Effector memory CD4-positive, alpha-beta T cell (primary cell): ENCODE measurements around the gene HIVEP3.

Source experiments
- DNase-seq, 3 donors: peaks; one replicate each; pipeline ENCODE4 v3.0.0-alpha.2; 2020
- H3K27ac ChIP-seq: 2 replicates; pipeline ENCODE4 v1.7.0; 2013; ENCODE audit warnings: mild to moderate bottlenecking, low read length, moderate library complexity; ENCODE audit not compliant: insufficient read depth, poor library complexity, severe bottlenecking
- H3K27me3 ChIP-seq: replicated peaks from 2 replicates; pipeline ENCODE4 v1.7.0; 2013; ENCODE audit warnings: mild to moderate bottlenecking, low read length; ENCODE audit not compliant: insufficient read depth, control insufficient read depth, poor library complexity, severe bottlenecking
- H3K36me3 ChIP-seq: 2 replicates; pipeline ENCODE4 v1.7.0; 2013; ENCODE audit warnings: mild to moderate bottlenecking, low read length, moderate library complexity; ENCODE audit not compliant: control insufficient read depth, insufficient read depth
- H3K4me1 ChIP-seq: 2 replicates; pipeline ENCODE4 v1.7.0; 2013; ENCODE audit warnings: low read length, mild to moderate bottlenecking; ENCODE audit not compliant: control insufficient read depth, insufficient read depth, poor library complexity, severe bottlenecking
- H3K4me3 ChIP-seq: 2 replicates; pipeline ENCODE4 v1.7.0; 2013; ENCODE audit warnings: low read length, low read depth, mild to moderate bottlenecking; ENCODE audit not compliant: insufficient read depth, poor library complexity, severe bottlenecking
- H3K9me3 ChIP-seq: 2 replicates; pipeline ENCODE4 v1.7.0; 2013; ENCODE audit warnings: mild to moderate bottlenecking, low read length, moderate library complexity; ENCODE audit not compliant: control insufficient read depth

HIVEP3 gene

DNA sequence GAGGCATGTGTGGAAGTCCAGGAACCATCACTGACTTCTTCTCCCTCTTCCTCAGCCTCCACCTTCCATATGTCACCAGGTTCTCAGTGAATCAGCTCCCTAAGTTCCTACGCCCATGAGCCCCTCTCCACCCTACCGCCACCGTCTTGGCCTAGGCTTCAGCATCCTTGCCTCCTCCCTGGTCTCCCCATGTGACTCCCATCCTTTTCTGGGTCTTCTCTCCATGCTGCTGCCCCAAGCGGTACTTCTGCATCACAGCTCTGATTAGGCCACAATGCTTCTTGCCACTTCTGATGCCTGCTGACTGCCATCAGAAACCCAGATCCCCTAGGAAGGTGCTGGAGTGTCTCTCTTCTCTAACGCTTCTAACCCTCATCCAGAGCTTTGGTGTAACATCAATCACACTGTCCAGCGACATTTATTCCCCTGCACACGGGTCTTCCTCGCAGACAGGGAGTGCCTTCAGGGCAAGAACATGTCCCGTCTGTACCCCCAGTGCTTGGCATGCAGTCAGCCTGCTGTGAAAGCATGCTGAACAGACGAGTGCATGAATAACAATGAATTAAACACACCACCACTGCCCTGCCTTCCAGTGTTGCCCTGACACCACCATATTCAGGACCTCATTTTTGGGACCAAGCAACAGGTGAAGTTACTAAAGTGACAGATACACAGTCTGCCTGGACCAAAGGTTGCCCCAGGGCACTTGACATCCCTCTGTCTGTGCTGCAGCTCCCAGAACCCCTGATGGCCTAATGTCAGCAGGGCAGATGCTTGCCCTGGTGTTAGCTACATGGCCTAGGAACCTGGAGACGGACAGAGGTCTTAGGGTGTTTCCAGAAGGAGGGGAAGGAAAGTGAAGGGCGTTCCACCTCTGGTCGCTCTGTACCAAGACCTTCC is 275.6 kb downstream of the HIVEP3 start:
- H3K4me3 ChIP-seq: no peak overlapping the region
- no peaks in the 10 kb centered on the region for H3K27me3 ChIP-seq
- no peaks in the 10 kb centered on the region for H3K9me3 ChIP-seq
- no peak for DNase-seq
- no peak overlapping the region for H3K27ac ChIP-seq
- H3K36me3 ChIP-seq: peaks cover 4% of the 10 kb centered on the region
- peaks cover 7% of the 10 kb centered on the region for H3K4me1 ChIP-seq

DNA sequence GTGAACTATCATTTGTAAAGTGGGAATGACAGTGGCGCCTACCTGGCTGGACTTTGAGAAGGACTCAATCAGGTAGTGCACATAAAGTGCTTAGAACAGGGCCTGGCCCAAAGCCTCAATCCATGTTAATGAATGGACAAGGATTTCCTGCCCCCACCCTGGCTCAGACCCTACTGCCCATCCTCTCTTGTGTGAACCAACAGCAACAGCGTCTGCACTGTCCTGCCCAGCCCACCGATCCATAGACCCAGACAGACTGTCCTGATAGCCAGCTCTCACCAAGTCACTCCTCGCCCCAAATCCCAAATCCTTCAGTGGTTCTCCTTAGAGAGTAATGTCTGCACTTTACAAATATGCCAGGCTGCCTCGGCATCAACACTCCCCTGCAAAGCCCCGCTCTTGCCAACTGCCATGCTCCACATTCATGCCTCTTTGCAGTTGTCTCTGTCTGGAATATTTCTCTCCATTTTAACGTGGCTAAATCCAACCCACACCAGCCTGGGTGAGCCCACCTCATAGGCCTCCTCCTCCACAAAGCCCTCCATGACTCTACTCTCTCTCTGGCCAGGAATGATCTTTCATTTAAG is 276.7 kb downstream of the HIVEP3 start:
- Histone ChIP-seq H3K9me3 (no peaks in the 10 kb centered on the region), H3K27ac (no peak overlapping the region), H3K4me1 (peaks cover 7% of the 10 kb centered on the region), H3K4me3 (no peak overlapping the region), H3K36me3 (peaks cover 4% of the 10 kb centered on the region), H3K27me3 (no peaks in the 10 kb centered on the region)
- DNase-seq: no peak

DNA sequence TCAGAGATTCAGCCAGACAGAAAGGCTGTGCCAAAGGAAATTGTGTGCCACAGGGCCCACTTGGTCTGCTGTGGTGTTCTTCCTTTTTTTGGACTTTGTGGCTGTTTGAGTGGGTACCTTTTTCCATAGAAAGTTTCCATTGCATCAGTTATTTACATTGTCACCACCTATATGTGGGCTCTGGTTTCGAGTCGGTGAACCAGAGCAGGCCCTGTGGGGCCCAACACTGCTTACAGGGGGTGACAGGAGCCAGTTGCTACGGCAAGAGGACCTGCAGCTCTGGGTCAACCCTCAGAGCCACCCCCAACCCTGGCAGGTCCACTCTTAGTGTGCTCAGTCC is 277.3 kb downstream of the HIVEP3 start:
- no peak for DNase-seq
- no peaks in the 10 kb centered on the region for H3K27me3 ChIP-seq
- H3K9me3 ChIP-seq: no peaks in the 10 kb centered on the region
- no peak overlapping the region for H3K4me3 ChIP-seq
- no peak overlapping the region for H3K27ac ChIP-seq
- H3K4me1 ChIP-seq: peaks cover 7% of the 10 kb centered on the region
- peaks cover 4% of the 10 kb centered on the region for H3K36me3 ChIP-seq

DNA sequence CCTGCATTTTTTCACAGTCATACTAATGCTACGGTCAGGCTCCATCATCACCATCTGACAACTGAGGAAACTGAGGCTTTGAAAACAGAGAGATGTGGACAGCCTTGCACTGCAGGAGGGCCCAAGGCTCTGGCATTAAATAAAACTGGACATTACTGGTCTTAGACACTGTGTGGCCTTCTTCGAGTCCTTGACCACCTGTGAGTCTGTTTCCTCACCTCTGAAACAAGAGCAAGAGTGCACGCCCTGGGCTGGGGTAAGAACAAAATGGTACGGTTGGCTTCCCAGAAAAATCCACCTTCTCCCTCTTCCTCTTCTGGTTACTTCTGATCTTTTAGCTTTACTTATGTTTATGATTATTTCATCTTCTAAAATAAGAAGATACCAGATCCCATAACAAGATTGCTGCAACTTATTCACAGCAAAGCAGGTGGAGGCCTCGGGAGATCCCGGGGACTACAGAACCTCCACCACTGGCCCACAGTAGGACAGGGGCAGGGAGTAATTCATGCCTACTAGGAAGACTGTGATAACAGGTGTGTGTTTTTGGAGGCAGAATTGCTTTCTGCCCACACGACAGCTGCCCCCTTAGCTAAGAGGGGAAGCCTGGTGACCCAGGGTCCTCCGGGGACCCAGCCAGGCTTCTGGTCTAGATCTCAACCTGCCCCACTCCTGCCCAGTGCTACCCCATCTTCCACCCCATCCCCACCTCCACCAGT is 277.8 kb downstream of the HIVEP3 start:
- Histone ChIP-seq H3K9me3 (no peaks in the 10 kb centered on the region), H3K4me3 (no peak overlapping the region), H3K4me1 (peaks cover 7% of the 10 kb centered on the region), H3K36me3 (peaks cover 3% of the 10 kb centered on the region), H3K27ac (no peak overlapping the region), H3K27me3 (no peaks in the 10 kb centered on the region)
- no peak for DNase-seq

DNA sequence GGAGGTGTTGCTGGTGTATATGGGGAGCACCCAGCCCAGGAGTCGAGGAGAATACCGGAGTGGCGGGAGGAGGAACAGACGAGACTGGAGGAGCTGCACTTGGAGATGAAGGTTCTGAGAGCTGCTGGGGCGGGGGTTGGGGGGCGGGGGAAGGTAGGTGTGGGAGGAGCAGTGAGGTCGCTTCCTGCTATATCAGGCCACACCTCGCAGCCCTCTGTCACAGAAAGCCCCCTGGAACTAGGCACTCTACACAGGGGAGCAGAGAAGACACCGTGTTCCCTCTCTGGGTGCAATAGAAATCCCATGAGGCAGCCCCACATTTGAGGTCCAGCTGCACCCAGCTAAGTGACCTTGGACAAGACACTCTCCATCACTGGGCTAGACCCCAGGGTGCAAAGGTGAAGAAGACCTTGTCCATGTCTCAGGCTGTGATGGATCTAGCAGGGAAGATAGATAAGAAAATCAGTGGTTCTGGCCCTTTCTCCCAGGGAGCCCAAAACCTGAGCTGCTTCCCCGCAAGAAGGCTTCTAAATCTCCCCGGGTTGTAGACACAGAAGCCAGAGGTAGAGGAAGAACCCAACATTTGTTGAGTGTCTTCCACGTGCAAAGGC is 278.5 kb downstream of the HIVEP3 start:
- no peak overlapping the region for H3K4me3 ChIP-seq

DNA sequence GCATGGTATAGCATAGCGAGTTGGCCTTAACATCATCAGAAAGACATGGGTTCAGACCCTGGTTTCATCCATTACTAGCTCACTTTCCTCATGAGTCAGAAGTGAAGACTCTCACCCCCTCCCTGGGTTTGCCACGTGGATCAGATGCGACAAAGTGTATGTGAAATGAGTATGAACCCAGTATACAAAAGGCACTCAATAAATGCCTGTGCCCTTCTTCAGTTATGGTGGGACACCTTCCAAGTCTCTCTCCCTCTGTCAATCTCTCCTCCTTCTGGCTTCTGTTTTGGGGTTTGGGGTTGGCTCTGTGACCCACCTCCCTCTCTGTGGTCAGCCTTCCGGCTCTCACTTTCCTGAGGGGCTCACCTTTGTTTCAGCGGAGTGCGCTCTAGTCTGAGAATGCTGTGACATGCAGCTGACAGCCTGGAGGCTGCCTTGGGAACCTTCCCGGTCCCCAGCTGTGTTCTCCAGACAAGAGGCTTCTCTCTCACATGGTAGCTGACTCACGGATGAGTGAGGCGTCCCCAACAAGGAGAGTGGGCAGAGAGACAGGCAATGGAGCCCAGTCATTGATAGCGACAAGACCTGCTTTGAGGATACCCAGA is 279.3 kb downstream of the HIVEP3 start:
- Histone ChIP-seq H3K36me3 (no peaks in the 10 kb centered on the region), H3K27me3 (no peaks in the 10 kb centered on the region), H3K27ac (no peak overlapping the region), H3K4me3 (no peak overlapping the region), H3K4me1 (peaks cover 7% of the 10 kb centered on the region), H3K9me3 (no peaks in the 10 kb centered on the region)
- DNase-seq: no peak

More for the DNA sequence above, 278.5 kb downstream of the HIVEP3 start:
- Histone ChIP-seq H3K9me3 (no peaks in the 10 kb centered on the region), H3K27me3 (no peaks in the 10 kb centered on the region), H3K4me1 (peaks cover 7% of the 10 kb centered on the region), H3K27ac (no peak overlapping the region), H3K36me3 (no peaks in the 10 kb centered on the region)
- DNase-seq: no peak

DNA sequence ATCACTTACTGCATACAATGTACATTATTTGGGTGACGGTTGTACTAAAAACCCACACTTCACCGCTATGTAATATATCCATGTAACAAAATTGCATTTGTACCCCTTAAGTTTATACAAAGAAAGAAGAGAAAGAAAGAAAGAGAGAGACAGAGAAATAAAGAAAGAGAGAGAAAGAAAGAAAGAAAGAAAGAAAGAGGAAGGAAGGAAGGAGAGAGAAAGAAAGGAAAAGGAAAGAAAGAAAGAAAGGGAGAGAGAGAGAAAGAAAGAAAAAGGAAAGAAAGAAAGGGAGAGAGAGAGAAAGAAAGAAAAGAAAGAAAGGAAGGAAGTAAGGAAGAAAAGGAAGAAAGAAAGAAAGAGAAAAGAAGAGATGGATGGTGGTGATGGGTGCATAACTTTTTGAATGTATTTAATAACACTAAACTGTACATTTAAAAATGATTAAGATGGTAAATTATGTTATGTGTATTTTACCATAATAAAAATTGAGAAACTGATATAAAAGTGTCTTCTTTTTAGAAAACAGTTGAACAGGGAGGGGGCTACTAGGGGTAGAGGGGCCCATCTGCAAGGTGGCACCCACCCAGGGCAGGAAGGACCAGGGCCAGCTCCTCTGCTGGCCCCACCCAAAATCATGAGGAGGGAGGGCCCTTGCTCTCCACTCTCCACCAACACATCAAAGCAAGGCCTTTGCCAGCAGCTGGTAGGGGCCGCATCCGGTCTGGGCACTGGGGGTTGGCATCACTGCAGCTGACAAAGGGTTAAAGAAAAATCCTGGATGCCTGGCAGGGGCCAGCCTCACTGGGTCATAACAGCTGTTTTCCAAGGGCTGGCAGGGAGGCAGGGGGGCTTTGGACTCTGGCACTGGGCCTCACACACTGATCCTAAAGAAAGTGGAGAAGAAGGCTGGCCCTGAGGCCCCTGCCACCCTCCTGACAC is 280.4 kb downstream of the HIVEP3 start:
- no peak overlapping the region for H3K4me3 ChIP-seq
- H3K36me3 ChIP-seq: no peaks in the 10 kb centered on the region
- peaks cover 7% of the 10 kb centered on the region for H3K4me1 ChIP-seq
- H3K27me3 ChIP-seq: no peaks in the 10 kb centered on the region
- H3K27ac ChIP-seq: no peak overlapping the region
- DNase-seq: no peak
- H3K9me3 ChIP-seq: no peaks in the 10 kb centered on the region

DNA sequence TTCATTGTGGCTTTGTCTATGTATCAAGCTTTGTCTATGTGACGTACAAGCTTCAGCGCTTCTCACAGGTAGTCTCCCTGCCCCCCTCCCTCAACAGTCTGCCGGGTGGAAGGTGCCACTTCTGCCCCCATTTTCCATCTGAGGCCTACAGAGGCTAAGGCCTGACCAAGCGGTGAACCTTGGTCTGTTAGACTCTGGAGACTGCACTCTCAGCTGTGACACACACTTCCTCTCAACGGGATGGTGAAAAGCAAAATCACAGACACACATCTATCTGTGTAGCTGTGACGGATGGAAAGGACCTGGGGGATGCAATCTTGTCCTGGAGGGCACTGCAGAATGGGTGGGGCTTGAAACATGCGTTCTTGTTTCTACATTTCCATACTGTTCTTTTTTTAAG is 281.4 kb downstream of the HIVEP3 start:
- Histone ChIP-seq H3K27ac (no peak overlapping the region), H3K36me3 (no peaks in the 10 kb centered on the region), H3K27me3 (no peaks in the 10 kb centered on the region), H3K9me3 (no peaks in the 10 kb centered on the region), H3K4me3 (no peak overlapping the region), H3K4me1 (peaks cover 7% of the 10 kb centered on the region)
- DNase-seq: no peak

DNA sequence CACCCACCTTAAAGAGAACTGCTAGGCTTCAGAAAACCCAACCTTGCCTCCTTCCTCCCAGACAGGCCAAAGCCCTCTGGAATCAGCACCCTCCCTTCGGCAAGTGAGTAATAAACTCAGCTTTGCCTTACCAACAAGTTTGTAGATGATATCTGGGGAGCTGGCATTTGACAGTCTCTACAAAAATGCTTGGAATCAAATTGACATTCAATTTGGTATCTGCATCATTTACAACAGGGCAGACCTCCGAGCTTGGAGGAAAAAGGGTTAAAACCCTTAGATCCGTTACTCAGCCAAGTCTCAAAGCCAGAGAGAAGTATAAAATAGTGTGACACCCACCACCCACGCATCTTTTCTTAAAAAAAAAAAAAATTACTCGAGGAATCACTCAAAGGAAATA is 285.0 kb downstream of the HIVEP3 start:
- DNase-seq: no peak
- Histone ChIP-seq H3K4me3 (no peak overlapping the region), H3K4me1 (peaks cover 2% of the 10 kb centered on the region), H3K36me3 (no peaks in the 10 kb centered on the region), H3K27ac (no peak overlapping the region), H3K9me3 (no peaks in the 10 kb centered on the region), H3K27me3 (no peaks in the 10 kb centered on the region)
